Stimulated activated CD4-positive, alpha-beta T cell treated with anti-CD3 and anti-CD28 coated beads, Interleukin-15, amount 100 ng/mL, for 1 hour (primary cell): ENCODE results near the gene PPP1R7.
A peak's percentile ranks its signal among the peaks of the same experiment; 100 is the strongest.
"Not testable (repeated sequence)": the region's sequence is repeated elsewhere in the genome, so short reads cannot be mapped to it uniquely, and the experiment has no call there.

Experiments used
- DNase-seq, 2 donors: peaks; one replicate each; pipeline ENCODE4 v3.0.0-alpha.2; 2020; ENCODE audit warnings: low read depth in 1 of 2, low spot score in 1 of 2

Gene PPP1R7, protein sequence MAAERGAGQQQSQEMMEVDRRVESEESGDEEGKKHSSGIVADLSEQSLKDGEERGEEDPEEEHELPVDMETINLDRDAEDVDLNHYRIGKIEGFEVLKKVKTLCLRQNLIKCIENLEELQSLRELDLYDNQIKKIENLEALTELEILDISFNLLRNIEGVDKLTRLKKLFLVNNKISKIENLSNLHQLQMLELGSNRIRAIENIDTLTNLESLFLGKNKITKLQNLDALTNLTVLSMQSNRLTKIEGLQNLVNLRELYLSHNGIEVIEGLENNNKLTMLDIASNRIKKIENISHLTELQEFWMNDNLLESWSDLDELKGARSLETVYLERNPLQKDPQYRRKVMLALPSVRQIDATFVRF

DNA sequence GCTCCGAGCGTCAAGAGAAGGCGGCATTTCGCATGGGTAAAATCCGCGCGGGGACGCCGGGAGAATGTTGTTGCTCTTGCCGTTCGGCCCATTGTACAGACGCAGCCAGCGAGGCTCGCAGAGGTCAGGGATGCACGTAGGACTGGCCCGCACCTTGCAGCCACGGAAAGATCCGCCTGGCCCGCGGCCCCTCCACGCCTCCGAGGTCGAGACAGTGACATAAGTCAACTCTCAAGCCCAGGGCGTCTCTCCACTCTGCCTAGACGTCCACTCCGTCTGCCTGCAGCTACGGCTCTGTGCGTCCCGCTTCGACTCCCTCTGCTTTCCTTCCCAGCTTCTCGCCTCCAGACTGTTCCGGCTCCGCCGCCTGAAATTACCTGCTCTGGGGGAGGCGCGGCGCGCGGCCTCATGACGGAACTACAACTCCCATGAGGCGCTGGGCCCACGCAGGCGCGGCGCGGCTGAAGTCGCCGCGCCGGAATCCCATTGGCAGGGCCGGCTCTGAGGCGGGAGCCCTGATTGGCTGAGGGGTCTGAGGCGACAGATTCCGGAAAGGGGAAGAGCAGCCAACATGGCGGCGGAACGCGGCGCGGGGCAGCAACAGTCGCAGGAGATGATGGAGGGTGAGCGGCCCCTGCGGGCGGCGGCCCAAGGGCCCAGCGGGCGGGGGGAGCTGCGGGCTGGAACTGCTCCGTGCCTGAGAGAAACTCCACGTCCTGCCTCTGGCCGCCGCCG, at the start of gene PPP1R7:
TSS of gene PPP1R7 (plus strand) at position 543 of the 735 bp plus-strand sequence. CDS start at position 572, 29 bp downstream.
- peak; percentile 91 for DNase-seq

DNA sequence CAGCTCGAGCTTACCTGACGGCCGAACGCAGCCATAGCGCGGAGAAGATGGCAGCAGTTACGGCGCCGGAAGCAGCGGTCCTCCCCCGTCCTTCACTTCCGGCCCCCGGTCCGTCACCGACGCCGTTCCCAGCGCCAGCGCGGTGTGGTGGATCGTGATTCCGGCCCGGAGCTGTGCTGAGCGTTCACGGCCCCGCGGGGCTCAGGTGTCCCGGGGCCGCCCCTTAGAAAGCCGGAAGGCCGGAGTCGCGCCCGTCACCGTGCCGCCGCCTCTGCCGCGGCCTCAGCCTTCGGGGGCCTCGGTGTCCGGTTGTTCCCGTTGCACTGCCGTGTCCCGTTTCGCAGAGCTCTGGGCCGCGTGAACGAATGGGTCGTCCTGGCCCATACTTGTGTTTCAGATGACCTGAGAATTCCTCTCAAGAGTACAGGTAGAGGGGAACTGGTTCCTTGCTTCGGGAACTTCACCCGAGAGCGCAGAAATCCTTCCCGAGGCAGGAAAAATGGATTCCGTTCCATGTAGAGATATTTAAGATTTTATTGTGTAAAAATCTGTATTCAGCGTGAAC, 47.9 kb upstream of the PPP1R7 start, which contains the start of gene MTERF4:
TSS of gene MTERF4 (minus strand) at position 49 of the 565 bp plus-strand sequence. CDS start at position 35, 14 bp downstream.
- DNase-seq: peak; percentile 74 to 81

GRCh38 chr2:241103176-241103595, 47.1 kb upstream of the PPP1R7 start:
- no peak for DNase-seq

DNA sequence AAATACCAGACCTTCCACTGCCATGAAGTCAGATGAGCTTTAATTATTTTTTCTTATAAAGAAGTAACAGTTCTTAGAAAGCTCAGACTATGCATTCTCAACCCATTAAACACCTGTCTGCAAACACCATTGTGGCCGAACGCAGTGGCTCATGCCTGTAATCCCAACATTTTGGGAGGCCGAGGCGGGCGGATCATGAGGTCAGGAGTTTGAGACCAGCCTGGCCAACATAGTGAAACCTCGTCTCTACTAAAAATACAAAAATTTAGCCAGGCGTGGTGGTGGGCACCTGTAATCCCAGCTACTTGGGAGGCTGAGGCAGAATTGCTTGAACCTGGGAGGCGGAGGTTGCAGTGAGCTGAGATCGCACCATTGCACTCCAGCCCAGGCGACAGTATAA, 45.7 kb upstream of the PPP1R7 start:
- DNase-seq: not testable (repeated sequence)

DNA sequence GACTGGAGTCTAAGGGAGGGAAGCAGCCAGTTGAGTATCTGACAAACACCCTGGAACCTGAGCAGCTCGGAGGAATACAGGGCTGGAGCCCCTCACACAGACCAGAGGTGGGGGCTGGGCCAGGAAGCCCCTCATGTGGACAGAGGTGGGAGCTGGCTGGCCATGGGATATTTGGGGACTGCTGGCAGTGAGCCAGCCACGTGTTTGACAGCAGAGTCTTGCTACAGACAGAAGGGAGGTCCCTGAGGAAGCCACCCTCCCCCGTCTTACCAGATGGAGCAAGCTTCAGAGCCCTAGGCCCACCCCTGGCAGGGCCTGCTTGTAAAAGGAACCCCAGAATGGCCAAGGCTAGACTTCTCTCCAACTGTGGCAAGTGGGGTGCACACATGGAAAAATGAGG, 44.6 kb upstream of the PPP1R7 start:
- no peak for DNase-seq

GRCh38 chr2:241107031-241107783, 43.1 kb upstream of the PPP1R7 start:
- no peak for DNase-seq

DNA sequence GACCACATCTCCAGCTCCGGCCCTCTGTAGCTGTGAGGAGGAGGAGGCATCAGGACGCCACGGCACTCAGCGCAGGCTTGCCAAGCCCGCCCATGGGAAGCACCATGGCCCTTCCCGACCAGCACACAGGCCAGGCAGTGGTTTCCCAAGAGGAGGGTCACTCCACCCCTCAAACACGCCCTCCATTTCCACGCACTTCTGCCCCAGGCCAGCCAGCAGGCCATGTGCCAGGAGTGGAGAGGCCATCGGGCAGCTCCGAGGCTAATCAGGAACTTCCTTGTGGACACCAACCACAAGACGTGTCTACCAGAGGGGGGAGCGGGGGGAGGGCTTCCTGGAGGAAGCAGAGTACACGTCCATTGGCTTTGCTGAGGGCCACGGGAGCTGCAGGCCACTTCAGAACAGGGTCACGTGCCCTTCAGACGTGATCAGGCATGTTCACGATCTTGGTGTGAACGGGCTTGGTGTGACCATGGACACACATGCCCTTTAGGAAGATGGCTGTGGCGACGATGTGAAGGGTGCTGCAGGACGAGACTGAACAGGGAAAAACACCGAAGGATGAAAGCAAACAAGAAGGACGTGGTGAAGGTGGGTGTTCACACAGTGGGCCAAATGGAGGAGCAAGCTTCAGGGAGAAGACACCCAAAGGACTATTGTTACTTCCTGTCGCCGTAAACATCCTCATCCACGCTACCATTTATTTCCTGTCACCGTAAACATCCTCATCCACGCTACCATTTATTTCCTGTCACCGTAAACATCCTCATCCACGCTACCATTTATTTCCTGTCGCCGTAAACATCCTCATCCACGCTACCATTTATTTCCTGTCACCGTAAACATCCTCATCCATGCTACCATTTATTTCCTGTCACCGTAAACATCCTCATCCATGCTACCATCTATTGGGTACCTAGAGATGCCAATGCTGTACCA, 41.7 kb upstream of the PPP1R7 start:
- no peak for DNase-seq

GRCh38 chr2:241109210-241110088, 40.8 kb upstream of the PPP1R7 start:
- no peak for DNase-seq

- DNase-seq: no peak
Measured at GRCh38 chr2:241110089-241110606, 40.1 kb upstream of the PPP1R7 start.

- no peak for DNase-seq
Measured at GRCh38 chr2:241110607-241111439, 39.4 kb upstream of the PPP1R7 start.

- DNase-seq: no peak
Measured at GRCh38 chr2:241111440-241111805, 38.8 kb upstream of the PPP1R7 start.

DNA sequence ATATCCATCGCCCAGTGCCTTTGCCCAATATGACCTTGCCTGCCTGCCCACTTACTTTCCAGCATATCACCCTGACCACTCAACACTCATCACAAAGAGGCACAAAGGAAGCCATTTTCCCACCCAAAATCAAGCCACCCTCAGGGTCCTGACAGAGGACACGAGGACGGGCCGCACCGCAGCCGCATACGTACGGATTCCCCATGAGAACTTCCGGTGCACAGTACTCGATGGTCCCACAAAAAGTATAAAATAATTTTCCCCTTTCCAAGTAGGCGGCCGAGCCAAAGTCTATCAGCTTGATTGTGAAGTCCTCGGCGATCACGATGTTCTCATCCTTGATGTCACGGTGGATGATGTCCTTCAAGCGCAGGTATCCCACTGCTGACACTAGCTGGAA, 38.2 kb upstream of the PPP1R7 start:
- DNase-seq: no peak

DNA sequence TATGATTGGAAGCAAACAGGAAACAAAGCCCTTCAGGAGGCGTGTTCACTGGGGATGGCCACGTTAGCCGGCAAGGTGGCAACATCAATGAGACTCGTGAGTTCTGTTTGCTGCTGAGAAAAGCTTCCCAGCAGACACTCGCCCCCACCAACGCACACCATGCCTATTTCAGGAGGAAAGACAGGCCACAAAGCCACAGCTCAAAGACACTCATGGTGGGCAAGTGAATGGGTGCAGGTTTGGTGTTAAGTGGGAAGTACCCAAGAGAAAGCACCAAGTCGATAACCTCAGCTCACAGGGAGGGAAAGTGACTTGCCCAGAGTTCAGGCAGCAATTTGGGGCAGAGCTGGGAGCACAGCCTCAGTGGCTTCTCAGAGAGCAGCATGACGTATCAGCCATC, 37.7 kb upstream of the PPP1R7 start:
- DNase-seq: peak in 1 of 2 donors; percentile 21

- no peak for DNase-seq
Measured at GRCh38 chr2:241114836-241115235, 35.4 kb upstream of the PPP1R7 start.

- no peak for DNase-seq
Measured at GRCh38 chr2:241115361-241115760, 34.9 kb upstream of the PPP1R7 start.

DNA sequence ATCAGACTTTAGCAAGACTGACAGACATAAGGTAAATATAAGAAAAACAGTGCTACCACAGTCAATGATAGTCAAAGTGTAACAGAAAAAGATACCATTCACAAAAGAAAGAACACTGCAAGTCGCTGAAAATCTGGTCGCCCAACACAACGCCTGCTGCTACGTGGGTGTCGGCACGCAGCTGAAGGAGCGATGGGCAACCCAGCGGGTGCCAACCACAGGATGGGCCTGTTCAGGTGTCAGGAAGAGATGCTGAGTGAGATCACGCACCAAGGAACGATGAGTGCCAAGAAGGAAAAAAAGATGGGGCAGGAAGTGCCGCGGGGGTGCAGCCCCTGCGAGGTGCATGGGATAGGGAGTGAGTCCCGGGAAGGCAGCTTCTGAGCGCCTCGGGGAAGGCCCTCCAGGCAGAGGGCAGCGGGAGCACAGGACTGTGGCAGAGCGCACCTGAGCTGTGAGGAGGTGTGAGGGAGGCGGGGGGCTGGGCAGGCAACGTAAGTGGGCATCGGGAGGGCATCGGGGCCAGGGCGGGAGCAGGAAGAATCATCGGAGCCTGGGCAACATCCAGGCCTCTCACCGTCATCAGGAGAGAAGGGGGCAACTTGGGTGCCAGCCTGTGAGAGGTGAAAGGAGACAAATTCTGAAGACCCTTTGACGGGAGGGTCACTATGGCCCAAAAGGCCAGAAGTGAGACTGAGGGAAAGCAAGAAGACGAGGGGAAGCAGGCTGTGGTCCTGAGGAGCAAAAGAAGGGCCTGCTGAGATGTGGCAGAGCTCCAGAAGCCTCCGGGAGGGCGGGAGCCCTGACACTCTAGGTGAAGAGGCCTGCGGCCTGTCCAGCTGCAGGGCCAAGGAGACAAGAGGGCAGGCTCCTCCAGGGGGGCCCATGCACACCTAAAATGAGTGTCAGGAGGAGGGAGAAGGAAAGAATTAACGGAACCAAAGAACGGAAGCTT, 33.4 kb upstream of the PPP1R7 start:
- no peak for DNase-seq
